HG03378 (cell line): ENCODE results near the gene RAB39B.
A peak's percentile ranks its signal among the peaks of the same experiment; 100 is the strongest.
"Not testable (repeated sequence)": the region's sequence is repeated elsewhere in the genome, so short reads cannot be mapped to it uniquely, and the experiment has no call there.

Source experiments
- ATAC-seq: cut with Tn5 transposase; IDR thresholded peaks from one replicate; pipeline ENCODE4 v1.9.1; 2021; ENCODE audit warnings: mild to moderate bottlenecking, moderate library complexity; ENCODE audit not compliant: unreplicated experiment

The RAB39B gene, protein sequence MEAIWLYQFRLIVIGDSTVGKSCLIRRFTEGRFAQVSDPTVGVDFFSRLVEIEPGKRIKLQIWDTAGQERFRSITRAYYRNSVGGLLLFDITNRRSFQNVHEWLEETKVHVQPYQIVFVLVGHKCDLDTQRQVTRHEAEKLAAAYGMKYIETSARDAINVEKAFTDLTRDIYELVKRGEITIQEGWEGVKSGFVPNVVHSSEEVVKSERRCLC

DNA sequence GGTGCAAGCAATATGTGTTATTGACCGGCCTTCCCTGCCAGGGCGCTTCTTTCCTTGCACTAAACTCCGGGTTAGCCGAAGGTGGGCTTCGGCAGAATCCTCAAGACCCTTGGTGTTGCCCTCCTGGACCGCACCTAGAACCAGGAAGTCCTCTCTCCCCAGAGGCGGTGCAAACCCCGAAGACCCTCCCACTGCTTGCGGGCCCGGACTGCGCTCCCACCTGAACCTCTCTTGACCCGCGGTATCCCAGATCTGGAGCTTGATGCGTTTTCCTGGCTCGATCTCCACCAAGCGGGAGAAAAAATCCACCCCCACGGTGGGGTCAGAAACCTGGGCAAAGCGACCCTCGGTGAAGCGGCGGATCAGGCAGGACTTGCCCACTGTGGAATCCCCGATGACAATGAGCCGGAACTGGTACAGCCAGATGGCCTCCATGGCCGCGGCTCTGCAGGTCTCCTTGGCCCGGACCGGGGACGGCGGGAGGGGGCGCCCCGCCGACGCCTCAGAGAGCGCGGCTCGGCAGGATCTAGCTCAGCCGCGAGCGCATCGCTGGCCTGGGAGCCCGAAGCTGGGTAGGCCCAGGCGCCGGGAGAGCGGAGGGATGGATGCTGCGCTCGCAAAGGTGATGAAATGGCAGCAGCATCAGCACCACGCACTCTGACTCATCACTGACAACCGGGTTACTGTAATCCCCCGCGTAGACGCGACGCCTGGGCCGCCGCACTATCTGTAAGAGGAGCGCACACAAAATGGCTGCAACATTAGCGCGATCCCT lies at the start of gene RAB39B:
Gene RAB39B (minus strand): TSS at position 638 of the 775 bp plus-strand sequence. CDS start 203 bp downstream, at position 435.
- peak; percentile 80 for ATAC-seq

DNA sequence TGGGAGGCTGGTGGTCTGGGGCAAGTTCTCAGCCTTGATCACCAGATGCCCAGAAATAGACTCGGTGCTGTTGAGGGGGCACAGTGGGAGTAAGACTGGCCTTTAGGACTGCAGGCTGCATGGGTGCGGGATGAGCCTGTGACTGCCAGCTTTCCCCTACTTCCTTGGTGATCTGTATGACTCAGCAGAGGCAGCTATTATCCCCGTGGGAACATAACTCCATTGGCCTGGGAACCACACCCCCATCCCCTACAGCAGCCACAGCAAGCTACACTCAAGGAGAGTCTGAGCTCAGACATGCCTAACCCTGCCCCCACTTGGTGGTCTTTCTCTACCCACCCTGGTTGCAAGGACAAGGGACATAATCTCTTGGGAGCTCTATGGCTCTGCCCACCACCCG lies 49.5 kb upstream of the RAB39B start:
- ATAC-seq = no peak

DNA sequence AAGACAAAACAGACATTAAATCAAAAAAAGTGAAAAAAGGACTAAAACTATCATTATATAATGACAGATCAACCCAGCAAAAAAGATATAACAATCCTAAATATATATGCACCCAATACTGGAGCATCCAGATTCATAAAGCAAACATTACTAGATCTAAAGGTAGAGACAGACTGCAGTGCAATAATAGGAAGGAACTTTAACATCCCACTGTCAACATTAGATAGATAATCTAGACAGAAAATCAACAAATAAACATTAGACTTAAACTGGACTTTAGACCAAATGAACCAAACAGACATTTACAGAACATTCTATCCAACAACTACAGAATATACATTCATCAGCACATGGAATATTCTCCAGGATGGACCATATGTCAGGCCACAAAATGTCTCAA lies 29.5 kb upstream of the RAB39B start:
- no peak for ATAC-seq

DNA sequence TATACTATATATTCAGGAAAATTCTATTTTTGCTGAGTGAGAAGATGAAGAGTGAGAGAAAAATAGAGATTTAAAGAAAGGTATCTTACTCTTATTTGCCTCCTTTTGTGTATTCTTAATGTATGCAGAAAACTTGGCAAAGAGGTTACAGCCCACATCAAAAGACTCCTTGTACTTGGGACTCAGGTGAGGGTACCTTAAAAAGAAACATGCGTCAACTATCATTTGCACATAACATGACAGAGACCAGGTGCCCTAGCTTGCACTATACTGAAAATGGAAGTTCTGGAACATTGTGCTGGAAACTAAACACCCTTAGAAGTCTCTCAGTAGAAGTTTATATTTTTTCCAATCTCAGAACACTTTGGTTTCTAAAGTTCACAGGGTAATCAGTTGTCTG lies 15.6 kb upstream of the RAB39B start:
- ATAC-seq = no peak

DNA sequence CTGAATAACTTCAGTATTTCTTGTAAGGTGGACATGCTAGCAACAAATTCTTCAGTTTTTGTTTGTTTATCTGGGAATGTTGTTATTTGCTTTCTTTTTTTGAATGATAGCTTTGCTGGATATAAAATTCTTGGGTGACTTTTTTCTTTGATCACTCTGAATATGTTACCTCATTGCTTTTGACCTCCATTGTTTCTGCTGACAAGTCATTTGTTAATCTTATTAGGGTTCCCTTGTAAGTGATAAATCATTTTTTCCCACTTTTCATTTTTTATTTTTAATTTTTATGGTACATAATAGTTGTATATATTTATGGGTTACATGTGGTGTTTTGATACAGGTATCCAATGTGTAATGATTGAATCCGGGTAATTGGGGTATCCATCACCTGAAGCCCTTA lies 6.7 kb upstream of the RAB39B start:
- no peak for ATAC-seq

DNA sequence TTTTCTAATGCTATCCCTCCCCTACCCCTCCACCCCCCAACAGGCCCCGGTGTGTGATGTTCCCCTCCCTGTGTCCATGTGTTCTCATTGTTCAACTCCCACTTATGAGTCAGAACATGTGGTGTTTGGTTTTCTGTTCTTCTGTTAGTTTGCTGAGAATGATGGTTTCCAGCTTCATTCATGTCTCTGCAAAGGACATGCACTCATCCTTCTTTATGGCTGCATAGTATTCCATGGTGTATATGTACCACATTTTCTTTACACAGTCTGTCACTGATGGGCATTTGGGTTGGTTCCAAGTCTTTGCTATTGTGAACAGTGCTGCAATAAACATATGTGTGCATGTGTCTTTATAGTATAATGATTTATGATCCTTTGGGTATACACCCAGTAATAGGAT lies 3.7 kb upstream of the RAB39B start:
- not testable (repeated sequence) for ATAC-seq

DNA sequence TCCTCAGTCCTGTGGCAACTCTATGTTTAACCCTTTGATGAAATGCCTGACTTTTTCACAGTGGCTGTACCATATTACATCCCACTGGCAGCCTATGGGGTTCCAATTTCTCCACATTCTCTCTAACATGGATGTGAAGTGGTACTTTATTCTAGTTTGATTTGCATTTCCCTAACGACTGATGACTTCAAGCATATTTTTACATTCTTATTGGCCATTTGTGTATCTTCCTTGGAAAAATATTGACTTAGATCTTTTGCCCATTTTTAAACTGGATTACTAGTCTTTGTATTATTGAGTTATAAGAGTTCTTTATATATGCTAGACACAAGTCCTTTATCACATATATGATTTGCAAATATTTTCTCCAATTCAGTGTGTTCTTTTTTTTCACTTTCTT lies 2.1 kb upstream of the RAB39B start:
- no peak for ATAC-seq

DNA sequence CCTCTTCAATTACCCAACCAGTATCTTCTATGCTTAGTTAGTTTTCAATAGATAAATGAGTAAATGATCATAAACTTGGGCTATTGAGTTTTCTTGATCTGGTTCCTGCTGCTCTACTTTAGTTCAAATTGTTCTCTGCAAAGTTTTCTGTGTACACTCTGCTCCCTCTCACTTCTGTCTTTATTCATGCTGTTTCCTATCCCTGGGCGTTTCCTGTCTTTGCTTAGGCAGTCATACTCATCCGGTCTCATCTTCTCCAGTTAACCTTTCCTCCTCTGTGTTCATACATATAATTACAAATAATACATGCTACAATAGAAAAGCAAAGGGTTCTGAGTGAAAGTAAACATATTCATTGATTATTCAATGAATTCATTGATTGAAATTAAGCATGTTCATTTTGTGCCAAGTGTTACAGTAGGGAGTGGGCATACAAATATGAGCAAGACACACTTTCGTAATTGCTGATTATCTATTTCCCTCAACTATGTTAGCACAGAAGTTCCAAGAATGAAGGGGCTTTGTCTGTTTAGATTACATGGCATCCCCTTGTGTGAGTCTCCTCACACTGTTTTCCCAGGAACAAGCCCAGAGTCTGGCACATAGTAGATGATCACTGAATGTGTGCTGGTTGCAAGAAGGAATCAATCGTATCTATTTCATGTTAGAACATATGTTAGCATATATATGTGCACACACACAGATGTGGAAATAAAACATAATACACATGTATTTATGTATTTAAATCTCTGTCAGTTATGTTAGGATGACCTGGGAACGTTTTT lies 1.1 kb downstream of the RAB39B start:
- ATAC-seq = peak; percentile 34

DNA sequence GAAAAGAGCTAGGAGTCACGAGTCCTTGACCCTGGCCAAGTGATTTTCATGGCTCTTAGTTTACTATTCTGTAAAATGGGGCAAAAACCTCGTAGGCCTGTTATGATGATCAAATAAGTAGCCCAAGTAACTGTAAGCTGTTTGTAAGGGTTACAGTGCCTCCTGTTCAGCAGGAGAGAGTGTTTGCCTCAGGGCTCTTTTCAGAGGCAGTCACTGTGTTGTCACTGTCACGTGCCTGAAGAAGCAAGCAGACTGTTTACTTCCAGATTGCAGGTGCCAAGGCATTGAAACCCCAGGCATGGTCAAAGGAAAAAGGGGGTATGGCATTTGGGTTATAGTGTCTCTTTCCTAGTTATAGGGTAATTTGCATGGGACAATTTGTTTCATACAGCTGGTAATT lies 4.5 kb downstream of the RAB39B start:
- no peak for ATAC-seq

DNA sequence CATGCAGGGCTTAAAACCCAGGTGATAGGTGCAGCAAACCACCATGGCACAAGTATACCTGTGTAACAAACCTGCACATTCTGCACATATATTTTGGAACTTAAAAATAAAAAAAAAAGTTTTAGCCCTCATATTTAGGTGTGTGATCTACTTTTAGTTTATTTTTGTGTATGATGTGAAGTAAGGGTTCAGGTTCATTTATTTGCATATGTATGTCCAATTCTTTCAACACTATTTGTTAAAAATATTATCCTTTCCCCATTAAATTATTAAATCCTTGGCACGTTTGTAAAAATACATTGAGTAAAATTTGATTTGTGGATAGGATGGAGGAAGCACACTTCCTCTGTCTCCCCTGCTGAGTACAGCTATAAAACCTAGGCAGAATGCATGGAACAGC lies 12.9 kb downstream of the RAB39B start:
- no peak for ATAC-seq

DNA sequence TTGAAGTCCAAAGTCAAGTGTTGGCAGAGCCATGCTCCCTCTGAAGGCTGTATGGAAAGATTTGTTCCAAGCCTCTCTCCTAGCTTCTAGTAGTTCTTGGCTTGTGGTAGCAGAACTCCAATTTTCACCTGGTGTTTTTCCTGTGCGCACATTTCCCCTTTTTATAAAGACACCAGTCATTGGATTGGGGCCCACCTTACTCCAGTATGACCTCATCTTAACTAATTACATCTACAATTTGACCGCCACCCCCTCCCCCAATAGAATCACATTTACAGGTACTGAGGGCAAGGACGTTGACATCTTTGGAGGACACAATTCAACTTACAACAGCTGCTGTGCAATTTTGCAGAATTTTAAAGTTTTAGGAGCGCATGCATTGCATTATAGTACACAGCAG lies 16.8 kb downstream of the RAB39B start:
- ATAC-seq = no peak

DNA sequence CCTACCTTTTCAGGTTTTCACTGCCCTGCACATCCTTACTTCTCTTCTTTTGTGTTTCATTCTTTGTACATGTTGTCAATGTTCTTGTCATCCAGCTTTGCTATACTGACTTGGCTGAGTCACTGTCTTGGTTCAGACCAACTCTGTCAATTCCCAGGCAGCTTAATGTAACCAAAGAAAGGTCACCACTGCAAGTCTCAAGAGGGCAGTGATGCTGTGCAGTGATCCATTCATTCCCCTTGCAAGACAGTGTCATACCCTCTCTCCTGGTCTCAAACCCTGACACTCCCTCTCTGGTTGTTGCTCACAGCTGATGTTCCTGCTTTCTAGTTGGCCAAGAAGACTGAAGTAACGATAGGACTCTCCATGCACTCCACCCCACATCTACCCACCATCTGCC lies 17.5 kb downstream of the RAB39B start:
- ATAC-seq = no peak

DNA sequence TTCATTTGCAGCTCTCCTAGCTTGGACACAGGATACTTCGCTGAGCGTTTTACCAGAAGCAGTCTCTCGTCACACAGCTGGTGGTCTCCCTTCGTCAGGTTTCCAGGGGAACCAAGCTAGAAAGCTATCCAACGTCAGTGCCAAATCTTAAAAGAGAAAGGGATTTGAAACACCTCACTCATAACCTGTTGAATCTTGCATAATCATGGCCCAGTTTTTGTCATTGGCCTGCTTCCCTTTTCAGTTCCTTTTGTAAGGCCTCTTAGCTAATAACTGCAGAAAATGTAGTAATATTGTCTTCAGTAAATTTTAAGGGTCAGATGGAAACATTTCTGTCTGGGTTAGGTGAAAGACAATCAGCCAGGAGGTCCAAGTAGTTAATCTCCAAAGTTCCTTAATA lies 22.0 kb downstream of the RAB39B start:
- ATAC-seq = no peak

DNA sequence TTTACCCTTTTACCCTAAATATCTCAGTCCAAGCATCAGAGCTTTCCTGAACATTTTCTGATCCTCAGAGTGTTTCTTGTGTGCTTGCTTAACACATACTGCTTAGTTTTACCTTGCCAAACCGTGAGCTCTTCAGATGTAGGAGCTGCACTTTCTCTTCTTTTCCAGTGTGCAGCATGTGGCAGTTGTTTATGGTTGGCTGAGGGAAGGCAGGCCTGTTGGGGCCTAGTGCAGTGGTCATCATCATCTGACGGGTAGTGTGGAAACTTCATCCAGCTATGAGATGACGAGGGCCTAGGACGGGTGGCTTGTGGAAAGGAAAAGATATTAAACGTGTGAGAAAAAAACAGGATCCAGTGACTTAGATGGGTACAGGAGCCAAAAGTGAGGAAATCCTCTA lies 26.6 kb downstream of the RAB39B start:
- ATAC-seq = no peak

DNA sequence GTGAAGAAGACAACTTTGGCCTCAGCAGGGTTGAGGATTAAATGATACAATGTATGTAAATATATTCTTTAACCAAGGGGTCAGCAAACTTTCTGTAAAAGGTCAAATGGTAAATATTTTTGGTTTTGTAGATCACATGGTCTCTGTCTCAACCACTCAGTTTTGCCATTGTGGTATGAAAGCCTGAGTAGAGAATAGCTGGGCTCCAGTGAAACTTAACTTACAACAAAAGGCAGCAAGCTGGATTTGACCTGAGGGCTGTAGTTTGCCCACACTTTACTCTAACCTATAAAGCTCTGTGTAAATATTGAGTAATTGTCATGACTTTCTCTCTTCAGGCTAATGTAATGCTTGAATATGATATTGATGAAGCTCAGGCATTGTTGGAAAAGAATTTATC lies 28.4 kb downstream of the RAB39B start:
- no peak for ATAC-seq

DNA sequence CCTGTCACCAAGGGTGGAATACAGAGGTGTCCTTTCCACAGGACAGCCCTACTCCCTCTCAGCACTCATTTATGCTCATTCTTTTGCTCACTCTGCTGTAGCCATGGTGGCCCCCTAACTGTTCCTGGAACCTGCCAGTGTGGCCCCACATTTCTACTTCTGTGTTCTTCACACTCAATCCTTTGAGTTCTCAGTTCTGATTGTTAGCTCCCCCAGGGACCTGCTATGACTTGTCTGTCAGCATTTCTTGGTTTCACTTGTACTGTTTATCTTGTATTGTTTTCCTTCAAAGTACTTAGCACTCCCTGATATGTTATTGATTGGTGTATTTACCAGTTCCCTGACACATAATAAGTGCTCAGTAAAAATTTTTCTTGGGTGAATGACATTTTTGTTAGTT lies 33.1 kb downstream of the RAB39B start:
- ATAC-seq = peak; percentile 72

DNA sequence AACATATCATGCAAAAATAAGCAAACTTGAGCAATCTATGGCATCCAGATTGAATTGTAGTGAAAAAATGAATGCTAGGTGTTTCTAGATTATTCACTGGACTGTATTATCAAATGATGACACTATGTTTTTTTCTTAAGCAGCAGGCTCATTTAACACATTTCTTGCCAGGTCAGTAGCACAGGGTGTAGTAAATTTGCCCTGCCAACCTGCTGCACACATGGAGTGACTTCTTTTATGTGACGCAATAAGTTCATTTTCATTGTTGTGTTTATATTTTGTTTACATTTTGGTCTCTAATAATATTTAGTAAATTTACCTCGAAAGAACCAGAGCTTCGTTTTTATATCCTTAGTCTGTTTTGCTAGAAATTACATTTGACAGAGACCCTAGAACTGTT lies 38.5 kb downstream of the RAB39B start:
- no peak for ATAC-seq

DNA sequence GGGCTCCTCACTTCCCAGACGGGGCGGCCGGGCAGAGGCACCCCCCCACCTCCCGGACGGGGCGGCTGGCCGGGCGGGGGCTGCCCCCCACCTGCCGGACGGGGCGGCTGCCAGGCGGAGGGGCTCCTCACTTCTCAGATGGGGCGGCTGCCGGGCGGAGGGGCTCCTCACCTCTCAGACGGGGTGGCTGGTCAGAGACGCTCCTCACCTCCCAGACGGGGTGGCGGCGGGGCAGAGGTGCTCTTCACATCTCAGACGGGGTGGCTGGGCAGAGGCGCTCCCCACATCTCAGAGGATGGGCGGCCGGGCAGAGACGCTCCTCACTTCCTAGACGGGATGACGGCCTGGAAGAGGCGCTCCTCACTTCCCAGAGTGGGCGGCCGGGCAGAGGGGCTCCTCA lies 40.5 kb downstream of the RAB39B start:
- not testable (repeated sequence) for ATAC-seq

DNA sequence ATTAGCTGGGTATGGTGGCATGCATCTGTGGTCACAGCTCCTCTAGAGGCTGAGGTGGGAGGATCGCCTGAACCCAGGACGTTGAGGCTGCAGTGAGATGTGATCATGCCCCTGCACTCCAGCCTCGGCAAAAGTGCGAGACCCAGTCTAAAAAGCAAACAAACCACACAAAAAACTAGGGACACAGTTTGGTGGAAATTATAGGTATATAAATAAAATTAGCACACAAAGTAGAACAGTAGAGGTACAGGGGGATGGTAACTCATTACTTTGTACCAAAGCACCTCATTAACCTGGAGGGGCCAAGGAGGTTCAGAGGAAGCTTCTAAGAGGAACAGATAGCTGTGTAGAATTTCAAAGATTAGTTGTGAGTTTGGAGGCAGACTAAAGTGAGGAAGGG lies 42.9 kb downstream of the RAB39B start:
- ATAC-seq = no peak

DNA sequence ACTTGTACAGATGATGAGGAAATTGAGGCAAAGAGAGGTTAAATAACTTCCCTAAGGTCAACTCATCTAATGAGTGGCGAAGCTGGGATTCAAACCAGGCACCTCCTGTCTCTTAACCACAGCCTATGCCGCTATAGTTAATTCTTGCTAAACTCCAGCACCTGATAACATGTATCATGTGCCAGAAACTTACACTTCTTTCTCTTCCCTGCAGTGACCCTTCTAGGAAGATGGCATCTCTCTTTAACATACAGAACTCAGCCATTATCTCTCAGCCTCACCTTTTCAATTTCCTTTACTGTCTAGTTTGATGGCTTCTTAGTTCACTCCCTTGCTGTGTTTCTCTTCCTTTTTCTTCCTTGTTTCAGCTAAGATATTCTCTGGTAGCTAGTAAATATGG lies 45.5 kb downstream of the RAB39B start:
- no peak for ATAC-seq

DNA sequence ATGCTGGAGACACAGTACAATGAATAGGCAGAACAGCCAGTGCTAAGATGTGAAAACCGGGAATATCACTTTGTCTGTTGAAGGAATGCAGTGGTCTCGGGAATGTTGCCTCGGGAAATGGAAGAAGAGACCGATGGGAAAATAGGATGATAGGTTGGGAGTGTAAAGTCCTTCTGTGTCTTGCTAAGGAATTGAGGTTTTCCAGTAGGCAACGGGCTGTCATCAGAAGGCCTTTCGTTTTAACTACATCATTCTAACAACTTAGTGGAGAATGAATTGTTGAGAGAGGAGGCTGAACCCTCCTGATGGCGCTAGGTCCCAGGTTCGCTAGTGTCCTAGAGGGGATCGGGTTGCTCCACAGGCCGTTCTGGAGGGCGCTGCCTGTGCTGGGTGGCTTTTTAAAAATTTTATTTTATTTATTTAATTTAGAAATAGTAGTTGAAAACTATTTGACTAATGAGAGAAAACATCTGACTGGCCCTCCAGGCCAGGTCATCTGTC lies 47.3 kb downstream of the RAB39B start:
- ATAC-seq = no peak
